ENCODE data around the gene PTH1R.

- TF ChIP-seq CEBPB (IDR thresholded peaks at IDR 0.05) (no peak), MAX (IDR thresholded peaks at IDR 0.05) (no peak), EP300 (IDR thresholded peaks at IDR 0.05; ENCODE audit: borderline replicate concordance) (no peak), TCF12 (IDR thresholded peaks at IDR 0.05; ENCODE audit: low read depth) (no peak), TEAD4 (IDR thresholded peaks at IDR 0.05) (no peak), TAF1 (IDR thresholded peaks at IDR 0.05; ENCODE audit: low read depth) (no peak), FOXM1 (IDR thresholded peaks at IDR 0.05; ENCODE audit: borderline replicate concordance, low read depth) (no peak), YY1 (IDR thresholded peaks at IDR 0.05; ENCODE audit: low read depth) (no peak), RAD21 (IDR thresholded peaks at IDR 0.05; ENCODE audit: low read depth) (peak; percentile 39; the same call in 1 of the 2 replicates)
- TF ChIP-seq, protein P1, sequence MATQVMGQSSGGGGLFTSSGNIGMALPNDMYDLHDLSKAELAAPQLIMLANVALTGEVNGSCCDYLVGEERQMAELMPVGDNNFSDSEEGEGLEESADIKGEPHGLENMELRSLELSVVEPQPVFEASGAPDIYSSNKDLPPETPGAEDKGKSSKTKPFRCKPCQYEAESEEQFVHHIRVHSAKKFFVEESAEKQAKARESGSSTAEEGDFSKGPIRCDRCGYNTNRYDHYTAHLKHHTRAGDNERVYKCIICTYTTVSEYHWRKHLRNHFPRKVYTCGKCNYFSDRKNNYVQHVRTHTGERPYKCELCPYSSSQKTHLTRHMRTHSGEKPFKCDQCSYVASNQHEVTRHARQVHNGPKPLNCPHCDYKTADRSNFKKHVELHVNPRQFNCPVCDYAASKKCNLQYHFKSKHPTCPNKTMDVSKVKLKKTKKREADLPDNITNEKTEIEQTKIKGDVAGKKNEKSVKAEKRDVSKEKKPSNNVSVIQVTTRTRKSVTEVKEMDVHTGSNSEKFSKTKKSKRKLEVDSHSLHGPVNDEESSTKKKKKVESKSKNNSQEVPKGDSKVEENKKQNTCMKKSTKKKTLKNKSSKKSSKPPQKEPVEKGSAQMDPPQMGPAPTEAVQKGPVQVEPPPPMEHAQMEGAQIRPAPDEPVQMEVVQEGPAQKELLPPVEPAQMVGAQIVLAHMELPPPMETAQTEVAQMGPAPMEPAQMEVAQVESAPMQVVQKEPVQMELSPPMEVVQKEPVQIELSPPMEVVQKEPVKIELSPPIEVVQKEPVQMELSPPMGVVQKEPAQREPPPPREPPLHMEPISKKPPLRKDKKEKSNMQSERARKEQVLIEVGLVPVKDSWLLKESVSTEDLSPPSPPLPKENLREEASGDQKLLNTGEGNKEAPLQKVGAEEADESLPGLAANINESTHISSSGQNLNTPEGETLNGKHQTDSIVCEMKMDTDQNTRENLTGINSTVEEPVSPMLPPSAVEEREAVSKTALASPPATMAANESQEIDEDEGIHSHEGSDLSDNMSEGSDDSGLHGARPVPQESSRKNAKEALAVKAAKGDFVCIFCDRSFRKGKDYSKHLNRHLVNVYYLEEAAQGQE (IDR thresholded peaks at IDR 0.05; ENCODE audit: low read depth), result no peak
Measured at GRCh38 chr3:46908294-46908985, 30.9 kb downstream of the PTH1R start.

All from Ishikawa (cell line).